HepG2 (cell line): ENCODE measurements around the gene AP1S3.

Source experiments
- CTCF ChIP-seq: sonication (generic); formaldehyde crosslinking; IDR thresholded peaks from 2 replicates; pipeline ENCODE4 v1.5.0; 2020; ENCODE audit warnings: mild to moderate bottlenecking, missing genetic modification reagents, moderate library complexity
- EP300 ChIP-seq, 3 experiments: sonication (generic) in 1 of 3; formaldehyde crosslinking in 1 of 3; IDR thresholded peaks; 2 replicates each; pipeline versions ENCODE4 v1.5.1 to v1.6.1; 2011 to 2020; ENCODE audit warnings: low read depth in 2 of 3, low read length in 2 of 3, borderline replicate concordance in 1 of 3, improper control_type of control experiment in 1 of 3, mild to moderate bottlenecking in 1 of 3, missing genetic modification reagents in 1 of 3, moderate library complexity in 1 of 3
- ESRRA ChIP-seq: sonication (generic); formaldehyde crosslinking; IDR thresholded peaks from 2 replicates; pipeline ENCODE4 v1.5.1; 2020; ENCODE audit warnings: mild to moderate bottlenecking, low read depth, missing genetic modification reagents
- FOXA3 ChIP-seq: IDR thresholded peaks from 2 replicates; pipeline ENCODE4 v1.6.1; 2016; ENCODE audit warnings: missing genetic modification reagents, missing compliant biosample characterization
- GABPA ChIP-seq, 2 experiments: IDR thresholded peaks; 2 replicates each; pipeline ENCODE4 v1.6.1; 2011 to 2016; ENCODE audit warnings: low read depth in 2 of 2, low read length in 1 of 2, missing biosample characterization in 1 of 2, missing genetic modification characterization in 1 of 2
- HMG20B ChIP-seq: conservative IDR thresholded peaks from 2 replicates; pipeline ENCODE4 v1.6.1; 2016; ENCODE audit warnings: missing genetic modification reagents, missing compliant biosample characterization
- MAFF ChIP-seq: IDR thresholded peaks from 2 replicates; pipeline ENCODE4 v1.6.1; 2011; ENCODE audit warnings: low read depth, low read length, improper control_type of control experiment
- ONECUT2 ChIP-seq: sonication (generic); formaldehyde crosslinking; IDR thresholded peaks from 2 replicates; pipeline ENCODE4 v1.4.0; 2020; ENCODE audit warnings: missing genetic modification reagents
- XBP1 ChIP-seq: sonication (generic); formaldehyde crosslinking; IDR thresholded peaks from 2 replicates; pipeline ENCODE4 v1.5.0; 2020; ENCODE audit warnings: missing genetic modification reagents
- YY1 ChIP-seq: IDR thresholded peaks from 2 replicates; pipeline ENCODE4 v1.6.1; 2011; ENCODE audit warnings: low read length, low read depth, moderate library complexity, mild to moderate bottlenecking; ENCODE audit not compliant: insufficient read depth, insufficient replicate concordance
- ZNF224 ChIP-seq: sonication (generic); formaldehyde crosslinking; IDR thresholded peaks from 2 replicates; pipeline ENCODE4 v1.5.0; 2020; ENCODE audit warnings: mild to moderate bottlenecking, missing genetic modification reagents

GRCh38 chr2:223722226-223722625, 115.2 kb downstream of the AP1S3 start:
- TF ChIP-seq HMG20B (no peak), MAFF (no peak), ONECUT2 (CRISPR knock-in tag) (no peak), ZNF224 (CRISPR knock-in tag) (no peak), FOXA3 (CRISPR knock-in tag) (no peak), EP300 (IDR thresholded peaks at IDR 0.05; ENCODE audit: low read depth in 2 of 2, low read length in 2 of 2) (no peak), EP300 (CRISPR knock-in tag; IDR thresholded peaks at IDR 0.05; ENCODE audit: borderline replicate concordance) (no peak), XBP1 (CRISPR knock-in tag) (no peak), CTCF (CRISPR knock-in tag) (no peak), ESRRA (CRISPR knock-in tag) (no peak), GABPA (IDR thresholded peaks at IDR 0.05; ENCODE audit: low read depth, low read length) (no peak), GABPA (CRISPR knock-in tag; IDR thresholded peaks at IDR 0.05; ENCODE audit: low read depth) (no peak), YY1 (no peak)
